ENCODE results near the gene ACOT8. TPM values are rescaled to one million over a fixed set of nuclear protein-coding genes. Genes with fewer than 3 reads are reported as not detected.

The ACOT8 gene
- total and polyA plus RNA-seq, 2 donors (not counting 3 experiments of a cell fraction or from before 2014, with no cell fraction given) = 15.5 to 50.9 TPM

DNA sequence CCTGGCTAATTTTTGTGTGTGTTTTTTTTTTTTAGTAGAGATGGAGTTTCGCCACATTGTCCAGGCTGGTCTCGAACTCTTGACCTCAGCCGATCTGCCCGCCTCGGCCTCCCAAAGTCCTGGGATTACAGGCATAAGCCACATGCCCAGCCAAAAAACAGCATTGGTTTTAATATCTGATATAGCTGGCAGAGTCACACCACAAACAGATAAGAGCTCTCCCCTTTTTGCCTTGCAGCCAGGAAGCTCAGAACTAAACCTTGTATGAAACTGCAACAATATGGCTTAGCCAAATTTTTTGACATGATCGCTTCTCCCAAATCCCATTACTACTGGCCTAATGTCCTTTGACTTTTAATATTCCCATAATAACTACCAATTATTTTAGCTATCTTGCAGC lies 4.9 kb downstream of the ACOT8 start:
- TF ChIP-seq, protein P1, sequence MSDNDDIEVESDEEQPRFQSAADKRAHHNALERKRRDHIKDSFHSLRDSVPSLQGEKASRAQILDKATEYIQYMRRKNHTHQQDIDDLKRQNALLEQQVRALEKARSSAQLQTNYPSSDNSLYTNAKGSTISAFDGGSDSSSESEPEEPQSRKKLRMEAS (IDR thresholded peaks at IDR 0.05; ENCODE audit: insufficient read depth, insufficient read length) = no peak
- no peak for TF ChIP-seq JUN (IDR thresholded peaks at IDR 0.05; ENCODE audit: borderline replicate concordance, insufficient read depth, insufficient read length, low read depth)
- TF ChIP-seq EZH2 (IDR thresholded peaks at IDR 0.05; ENCODE audit: borderline replicate concordance, low read depth, low read length, severe bottlenecking) = no peak
- no peak for TF ChIP-seq FOS (IDR thresholded peaks at IDR 0.05; ENCODE audit: borderline replicate concordance, insufficient read depth, low read length)
- no peak for TF ChIP-seq MYC (IDR thresholded peaks at IDR 0.05; ENCODE audit: low read depth, low read length)
- no peak for TF ChIP-seq GATA2 (IDR thresholded peaks at IDR 0.05; ENCODE audit: insufficient read depth, insufficient read length, low read depth, low read length)
- TF ChIP-seq, protein P2, sequence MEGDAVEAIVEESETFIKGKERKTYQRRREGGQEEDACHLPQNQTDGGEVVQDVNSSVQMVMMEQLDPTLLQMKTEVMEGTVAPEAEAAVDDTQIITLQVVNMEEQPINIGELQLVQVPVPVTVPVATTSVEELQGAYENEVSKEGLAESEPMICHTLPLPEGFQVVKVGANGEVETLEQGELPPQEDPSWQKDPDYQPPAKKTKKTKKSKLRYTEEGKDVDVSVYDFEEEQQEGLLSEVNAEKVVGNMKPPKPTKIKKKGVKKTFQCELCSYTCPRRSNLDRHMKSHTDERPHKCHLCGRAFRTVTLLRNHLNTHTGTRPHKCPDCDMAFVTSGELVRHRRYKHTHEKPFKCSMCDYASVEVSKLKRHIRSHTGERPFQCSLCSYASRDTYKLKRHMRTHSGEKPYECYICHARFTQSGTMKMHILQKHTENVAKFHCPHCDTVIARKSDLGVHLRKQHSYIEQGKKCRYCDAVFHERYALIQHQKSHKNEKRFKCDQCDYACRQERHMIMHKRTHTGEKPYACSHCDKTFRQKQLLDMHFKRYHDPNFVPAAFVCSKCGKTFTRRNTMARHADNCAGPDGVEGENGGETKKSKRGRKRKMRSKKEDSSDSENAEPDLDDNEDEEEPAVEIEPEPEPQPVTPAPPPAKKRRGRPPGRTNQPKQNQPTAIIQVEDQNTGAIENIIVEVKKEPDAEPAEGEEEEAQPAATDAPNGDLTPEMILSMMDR (IDR thresholded peaks at IDR 0.05; ENCODE audit: extremely low read depth in 1 of 2, insufficient read depth in 1 of 2, low read depth in 1 of 2, low read length in 2 of 2) = no peak
- TF ChIP-seq POLR2AphosphoS5 (IDR thresholded peaks at IDR 0.05; ENCODE audit: insufficient read depth, low read depth, low read length) = no peak
- no peak for TF ChIP-seq POLR2A (IDR thresholded peaks at IDR 0.05; ENCODE audit: low read depth, low read length)
- dilution Hi-C loops (cut with MboI; ENCODE audit: extremely low pct_ligation_motif_present, low sequenced_read_pairs) = no loop called here
- H3K27me3 ChIP-seq (ENCODE audit: control insufficient read depth in 2 of 2, insufficient read depth in 2 of 2, low read length in 2 of 2) = no peaks in the 10 kb centered on the region
- H3K36me3 ChIP-seq (ENCODE audit: control insufficient read depth in 2 of 2, extremely low read depth in 1 of 2, insufficient read depth in 2 of 2, low read length in 2 of 2) = peaks cover 0 to 6% of the 10 kb centered on the region in 2 experiments
- no TSS peak for BruUV-seq (replicated peaks)
- no peak for FAIRE-seq
- no peaks in the 10 kb centered on the region for H3K9me1 ChIP-seq (replicated peaks; ENCODE audit: control insufficient read depth, extremely low read depth, insufficient read depth, low read length)
- H3K79me2 ChIP-seq (ENCODE audit: control insufficient read depth, insufficient read depth, low read length) = peaks cover 9% of the 10 kb centered on the region
- no peaks in the 10 kb centered on the region for H3K9me3 ChIP-seq (replicated peaks; ENCODE audit: control insufficient read depth, insufficient read depth, low read length)
- peaks cover 5% of the 10 kb centered on the region for H3K4me1 ChIP-seq (ENCODE audit: control insufficient read depth, extremely low read depth, insufficient read depth, low read length)
- no peak for DNase-seq (ENCODE audit: low read depth, low spot score)
- ChIA-PET CTCF (interaction anchor here (1.0 to 1.9 kb wide), 3 partner anchors 18 to 118 kb away, joined by 3 to 5 read pairs (median 5); no protein-coding TSS in a partner anchor), POLR2A (no interaction called here)
- no peak overlapping the region for H3K9ac ChIP-seq (replicated peaks; ENCODE audit: extremely low read depth, insufficient read depth, low read length)
- H2AFZ ChIP-seq (ENCODE audit: low read depth, low read length) = no peak overlapping the region
- H3K4me3 ChIP-seq (replicated peaks in 1 of 3; ENCODE audit: insufficient read depth in 1 of 3, low read depth in 1 of 3, low read length in 3 of 3) = no peak overlapping the region
- no peak overlapping the region for H3K27ac ChIP-seq (ENCODE audit: insufficient read depth, low read depth, low read length)
- H3K4me2 ChIP-seq (ENCODE audit: insufficient read depth, low read length) = no peak overlapping the region
- intact Hi-C loops (cut with micrococcal nuclease) = no loop called here
- H4K20me1 ChIP-seq (replicated peaks; ENCODE audit: control insufficient read depth, extremely low read depth, insufficient read depth, low read length) = no peaks in the 10 kb centered on the region
